K562 (cell line): ENCODE data around the gene MILR1.

Experiments used
- KDM1A ChIP-seq, 2 experiments: fragments of 450-650 bp; IDR thresholded peaks; 2 replicates each; pipeline ENCODE4 v1.6.1; 2016; ENCODE audit warnings: mild to moderate bottlenecking in 2 of 2
- SMC3 ChIP-seq: conservative IDR thresholded peaks from 2 replicates; pipeline ENCODE4 v1.6.1; 2011; ENCODE audit warnings: low read depth, low read length, improper control_type of control experiment; ENCODE audit not compliant: insufficient read depth
- ZNF311 ChIP-seq: fragments of 250-450 bp; sonication (Bioruptor Pico); IDR thresholded peaks from 2 replicates; pipeline ENCODE4 v1.4.0; 2020; ENCODE audit warnings: mild to moderate bottlenecking, moderate library complexity
- TF ChIP-seq, protein P1 (sequence below), 3 experiments: IDR thresholded peaks in 2 of 3; conservative IDR thresholded peaks in 1 of 3; 2 replicates each; pipeline ENCODE4 v1.5.1; 2011 to 2012; ENCODE audit warnings: low read length in 3 of 3, mild to moderate bottlenecking in 3 of 3, control low read depth in 2 of 3, improper control_type of control experiment in 1 of 3, inconsistent platforms in 1 of 3, low read depth in 1 of 3, mixed read lengths in 1 of 3, moderate library complexity in 1 of 3; ENCODE audit not compliant: insufficient read depth in 2 of 3

GRCh38 chr17:64443086-64443760 lies 5.7 kb upstream of the MILR1 start:
- no peak for TF ChIP-seq ZNF311 (CRISPR knock-in tag)
- TF ChIP-seq KDM1A (IDR thresholded peaks at IDR 0.05), result no peak
- TF ChIP-seq, protein P1, sequence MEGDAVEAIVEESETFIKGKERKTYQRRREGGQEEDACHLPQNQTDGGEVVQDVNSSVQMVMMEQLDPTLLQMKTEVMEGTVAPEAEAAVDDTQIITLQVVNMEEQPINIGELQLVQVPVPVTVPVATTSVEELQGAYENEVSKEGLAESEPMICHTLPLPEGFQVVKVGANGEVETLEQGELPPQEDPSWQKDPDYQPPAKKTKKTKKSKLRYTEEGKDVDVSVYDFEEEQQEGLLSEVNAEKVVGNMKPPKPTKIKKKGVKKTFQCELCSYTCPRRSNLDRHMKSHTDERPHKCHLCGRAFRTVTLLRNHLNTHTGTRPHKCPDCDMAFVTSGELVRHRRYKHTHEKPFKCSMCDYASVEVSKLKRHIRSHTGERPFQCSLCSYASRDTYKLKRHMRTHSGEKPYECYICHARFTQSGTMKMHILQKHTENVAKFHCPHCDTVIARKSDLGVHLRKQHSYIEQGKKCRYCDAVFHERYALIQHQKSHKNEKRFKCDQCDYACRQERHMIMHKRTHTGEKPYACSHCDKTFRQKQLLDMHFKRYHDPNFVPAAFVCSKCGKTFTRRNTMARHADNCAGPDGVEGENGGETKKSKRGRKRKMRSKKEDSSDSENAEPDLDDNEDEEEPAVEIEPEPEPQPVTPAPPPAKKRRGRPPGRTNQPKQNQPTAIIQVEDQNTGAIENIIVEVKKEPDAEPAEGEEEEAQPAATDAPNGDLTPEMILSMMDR (IDR thresholded peaks at IDR 0.05 in 2 of 3, conservative IDR thresholded peaks at IDR 0.05 in 1 of 3; ENCODE audit: insufficient read depth in 2 of 3, low read depth in 1 of 3, low read length in 3 of 3), result no peak
- TF ChIP-seq SMC3, result no peak
